Myocyte (in vitro differentiated cells): ENCODE measurements around the gene RRAS. TPM values are rescaled to one million over a fixed set of nuclear protein-coding genes. Genes with fewer than 3 reads are reported as not detected.

Source experiments
- DNase-seq: peaks from one replicate; pipeline ENCODE4 v3.0.0-alpha.2; 2012; ENCODE audit warnings: low read depth
- total RNA-seq: library from RNA; depleted of rRNA; stranded (reverse); fragments of >200 nt; gene quantifications from 2 replicates; pipeline ENCODE4 v1.2.3, GENCODE V29; 2014

RRAS gene
- total RNA-seq, 1 donor from 2014 or later, result 42.1 TPM

GRCh38 chr19:49655570-49656455 lies 15.9 kb upstream of the RRAS start:
- DNase-seq, result no peak

- no peak for DNase-seq
Observed at GRCh38 chr19:49654581-49654980, 14.6 kb upstream of the RRAS start.

GRCh38 chr19:49653466-49653806 lies 13.5 kb upstream of the RRAS start:
- DNase-seq, result peak; percentile 43

DNA sequence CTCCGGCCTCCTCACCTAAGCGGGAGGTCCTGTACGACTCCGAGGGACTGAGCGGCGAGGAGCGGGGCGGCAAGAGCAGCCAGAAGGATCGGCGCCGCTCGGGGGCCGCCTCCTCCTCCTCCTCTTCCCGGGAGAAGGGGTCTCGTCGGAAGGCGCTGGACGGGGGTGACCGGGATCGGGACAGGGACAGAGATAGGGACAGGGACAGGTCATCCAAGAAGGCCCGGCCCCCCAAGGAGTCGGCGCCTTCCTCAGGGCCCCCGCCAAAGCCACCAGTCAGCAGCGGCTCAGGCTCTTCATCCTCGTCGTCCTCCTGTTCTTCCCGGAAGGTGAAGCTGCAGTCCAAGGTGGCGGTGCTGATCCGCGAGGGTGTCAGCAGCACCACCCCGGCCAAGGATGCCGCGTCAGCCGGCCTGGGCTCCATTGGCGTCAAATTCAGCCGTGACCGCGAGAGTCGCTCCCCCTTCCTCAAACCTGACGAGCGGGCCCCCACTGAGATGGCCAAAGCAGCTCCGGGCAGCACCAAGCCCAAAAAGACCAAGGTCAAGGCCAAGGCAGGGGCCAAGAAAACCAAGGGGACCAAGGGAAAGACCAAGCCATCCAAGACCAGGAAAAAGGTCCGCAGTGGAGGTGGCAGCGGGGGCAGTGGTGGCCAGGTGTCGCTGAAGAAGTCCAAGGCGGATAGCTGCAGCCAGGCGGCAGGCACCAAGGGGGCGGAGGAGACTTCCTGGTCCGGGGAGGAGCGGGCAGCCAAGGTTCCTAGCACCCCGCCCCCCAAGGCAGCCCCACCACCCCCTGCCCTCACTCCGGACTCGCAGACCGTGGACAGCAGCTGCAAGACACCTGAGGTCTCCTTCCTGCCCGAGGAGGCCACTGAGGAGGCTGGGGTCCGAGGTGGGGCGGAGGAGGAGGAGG lies 12.9 kb upstream of the RRAS start:
- no peak for DNase-seq

DNA sequence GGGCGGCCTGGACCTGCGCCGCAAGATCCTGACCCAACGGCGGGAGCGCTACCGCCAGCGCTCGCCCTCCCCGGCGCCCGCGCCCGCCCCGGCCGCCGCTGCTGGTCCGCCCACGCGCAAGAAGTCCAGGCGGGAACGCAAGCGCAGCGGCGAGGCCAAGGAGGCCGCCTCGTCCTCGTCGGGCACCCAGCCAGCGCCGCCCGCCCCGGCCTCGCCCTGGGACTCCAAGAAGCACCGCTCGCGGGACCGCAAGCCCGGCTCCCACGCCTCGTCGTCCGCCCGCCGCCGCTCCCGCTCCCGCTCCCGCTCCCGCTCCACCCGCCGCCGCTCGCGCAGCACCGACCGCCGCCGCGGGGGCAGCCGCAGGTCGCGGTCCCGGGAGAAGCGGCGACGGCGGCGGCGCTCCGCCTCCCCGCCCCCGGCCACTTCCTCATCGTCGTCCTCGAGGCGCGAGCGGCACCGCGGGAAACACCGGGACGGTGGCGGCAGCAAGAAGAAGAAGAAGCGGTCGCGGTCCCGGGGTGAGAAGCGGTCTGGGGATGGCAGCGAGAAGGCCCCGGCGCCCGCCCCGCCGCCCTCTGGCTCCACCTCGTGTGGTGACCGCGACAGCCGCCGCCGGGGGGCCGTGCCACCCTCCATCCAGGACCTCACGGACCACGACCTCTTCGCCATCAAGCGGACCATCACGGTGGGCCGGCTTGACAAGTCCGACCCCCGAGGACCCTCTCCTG lies 12.0 kb upstream of the RRAS start:
- no peak for DNase-seq

DNA sequence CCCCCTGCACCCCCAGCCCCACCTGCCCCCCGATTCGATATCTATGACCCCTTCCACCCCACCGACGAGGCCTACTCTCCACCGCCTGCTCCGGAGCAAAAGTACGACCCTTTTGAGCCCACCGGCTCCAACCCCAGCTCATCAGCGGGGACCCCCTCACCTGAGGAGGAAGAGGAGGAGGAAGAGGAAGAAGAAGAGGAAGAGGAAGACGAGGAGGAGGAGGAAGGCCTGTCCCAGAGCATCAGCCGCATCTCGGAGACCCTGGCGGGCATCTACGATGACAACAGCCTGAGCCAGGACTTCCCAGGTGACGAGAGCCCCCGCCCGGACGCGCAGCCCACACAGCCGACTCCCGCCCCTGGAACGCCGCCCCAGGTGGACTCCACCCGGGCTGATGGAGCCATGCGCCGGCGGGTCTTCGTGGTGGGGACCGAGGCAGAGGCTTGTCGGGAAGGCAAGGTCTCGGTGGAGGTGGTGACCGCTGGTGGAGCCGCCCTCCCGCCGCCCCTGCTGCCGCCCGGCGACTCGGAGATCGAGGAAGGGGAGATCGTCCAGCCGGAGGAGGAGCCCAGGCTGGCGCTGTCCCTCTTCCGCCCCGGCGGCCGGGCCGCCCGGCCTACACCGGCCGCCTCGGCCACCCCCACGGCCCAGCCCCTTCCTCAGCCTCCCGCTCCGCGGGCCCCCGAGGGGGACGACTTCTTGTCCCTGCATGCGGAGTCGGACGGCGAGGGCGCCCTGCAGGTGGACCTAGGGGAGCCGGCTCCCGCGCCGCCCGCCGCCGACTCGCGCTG lies 11.3 kb upstream of the RRAS start:
- no peak for DNase-seq

GRCh38 chr19:49646586-49646985 lies 6.6 kb upstream of the RRAS start:
- DNase-seq, result no peak

- no peak for DNase-seq
Observed at GRCh38 chr19:49645995-49646394, 6.1 kb upstream of the RRAS start.

GRCh38 chr19:49645592-49645991 lies 5.6 kb upstream of the RRAS start:
- no peak for DNase-seq

DNA sequence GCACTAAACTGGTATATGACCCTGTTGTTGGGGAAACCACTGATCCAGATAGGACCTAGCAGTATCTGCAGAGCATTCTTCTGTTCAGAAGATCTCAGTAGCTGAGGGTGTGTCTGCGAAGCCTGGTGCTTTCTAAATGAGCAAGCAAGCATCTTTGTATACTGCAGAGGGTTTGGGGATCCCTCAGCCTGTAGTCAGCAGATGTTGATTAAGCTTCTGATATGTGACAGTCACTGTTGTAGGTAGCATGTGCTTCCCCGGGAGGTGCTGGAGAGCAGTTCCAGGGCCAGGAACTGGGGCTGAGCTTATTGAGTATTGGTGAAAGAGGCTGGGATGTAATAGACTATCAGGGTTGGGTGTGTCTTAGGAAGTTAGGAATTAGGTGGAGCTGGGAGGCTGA lies 3.5 kb upstream of the RRAS start:
- no peak for DNase-seq

DNA sequence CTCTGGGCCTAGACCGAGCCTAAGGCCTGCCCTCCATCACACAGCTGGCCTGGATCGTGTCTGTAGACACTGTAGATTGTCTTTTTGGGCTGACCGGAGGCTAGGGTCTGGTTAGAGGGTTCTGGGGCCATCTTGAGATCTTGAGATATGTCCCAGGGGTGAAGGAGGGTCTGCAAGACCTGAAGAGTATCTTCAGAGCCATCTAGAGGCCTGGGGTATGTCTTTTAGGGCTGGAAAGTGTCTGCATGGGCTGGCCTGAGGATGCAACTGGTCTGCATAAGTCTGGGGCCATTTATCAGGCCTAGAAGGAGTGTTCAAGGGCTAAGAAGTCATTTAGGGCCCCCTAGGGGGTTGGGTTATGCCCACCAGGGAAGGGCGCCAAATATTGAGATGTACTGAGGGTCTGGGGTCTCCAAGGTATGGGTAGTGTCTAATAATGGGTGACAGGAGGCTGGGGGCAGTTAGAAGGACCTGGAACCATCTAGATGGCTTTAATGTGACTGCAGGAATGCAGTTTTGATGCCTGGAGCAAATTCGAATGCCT lies 2.6 kb upstream of the RRAS start:
- DNase-seq, result no peak

DNA sequence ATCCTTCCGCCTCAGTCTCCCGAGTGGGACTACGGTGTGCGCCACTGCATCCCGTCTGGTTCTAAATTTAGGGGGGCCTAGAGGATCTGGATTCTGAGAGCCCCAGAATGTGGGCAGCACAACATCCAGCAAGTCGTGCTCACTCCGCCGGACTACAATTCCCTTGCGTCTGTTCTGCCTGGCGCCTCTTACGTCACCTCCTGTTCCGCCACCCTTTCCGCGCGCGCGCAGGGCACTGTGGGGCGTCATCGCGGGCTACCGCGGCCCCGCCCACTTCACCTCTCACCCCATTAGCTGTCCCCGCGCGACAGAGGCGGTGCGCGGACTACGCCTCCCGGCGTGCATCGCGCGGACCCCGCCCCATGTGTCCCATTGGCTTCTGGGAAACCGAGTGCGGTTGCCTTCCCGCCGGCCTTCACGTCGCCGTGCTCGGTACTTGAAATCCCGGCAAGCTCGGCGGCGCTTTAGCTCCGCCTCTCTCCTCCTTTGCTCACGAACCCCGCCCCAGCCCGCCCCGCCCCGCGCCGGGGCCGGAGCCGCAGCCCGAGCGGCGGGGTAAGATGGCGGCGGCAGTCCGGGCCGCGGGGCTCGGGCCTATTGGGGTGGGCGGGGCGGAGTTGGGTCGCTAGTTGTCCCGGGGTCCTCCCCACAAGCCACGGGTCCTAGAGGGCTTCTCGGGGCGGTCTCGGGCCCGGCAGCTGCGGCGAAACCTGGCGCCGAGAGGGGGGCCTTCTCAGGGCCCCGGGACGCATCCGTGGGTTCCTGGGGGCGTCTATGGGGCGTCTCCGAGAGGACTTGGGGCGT lies 1.9 kb upstream of the RRAS start, which contains the start of gene SCAF1:
Gene SCAF1, plus strand, starts transcription at position 522 of the 804 bp plus-strand sequence. CDS start 2,818 bp downstream, outside the sequence.
- DNase-seq, result peak; percentile 99

- DNase-seq, result no peak
Observed at GRCh38 chr19:49639401-49640112, 386 bp downstream of the RRAS start.

DNA sequence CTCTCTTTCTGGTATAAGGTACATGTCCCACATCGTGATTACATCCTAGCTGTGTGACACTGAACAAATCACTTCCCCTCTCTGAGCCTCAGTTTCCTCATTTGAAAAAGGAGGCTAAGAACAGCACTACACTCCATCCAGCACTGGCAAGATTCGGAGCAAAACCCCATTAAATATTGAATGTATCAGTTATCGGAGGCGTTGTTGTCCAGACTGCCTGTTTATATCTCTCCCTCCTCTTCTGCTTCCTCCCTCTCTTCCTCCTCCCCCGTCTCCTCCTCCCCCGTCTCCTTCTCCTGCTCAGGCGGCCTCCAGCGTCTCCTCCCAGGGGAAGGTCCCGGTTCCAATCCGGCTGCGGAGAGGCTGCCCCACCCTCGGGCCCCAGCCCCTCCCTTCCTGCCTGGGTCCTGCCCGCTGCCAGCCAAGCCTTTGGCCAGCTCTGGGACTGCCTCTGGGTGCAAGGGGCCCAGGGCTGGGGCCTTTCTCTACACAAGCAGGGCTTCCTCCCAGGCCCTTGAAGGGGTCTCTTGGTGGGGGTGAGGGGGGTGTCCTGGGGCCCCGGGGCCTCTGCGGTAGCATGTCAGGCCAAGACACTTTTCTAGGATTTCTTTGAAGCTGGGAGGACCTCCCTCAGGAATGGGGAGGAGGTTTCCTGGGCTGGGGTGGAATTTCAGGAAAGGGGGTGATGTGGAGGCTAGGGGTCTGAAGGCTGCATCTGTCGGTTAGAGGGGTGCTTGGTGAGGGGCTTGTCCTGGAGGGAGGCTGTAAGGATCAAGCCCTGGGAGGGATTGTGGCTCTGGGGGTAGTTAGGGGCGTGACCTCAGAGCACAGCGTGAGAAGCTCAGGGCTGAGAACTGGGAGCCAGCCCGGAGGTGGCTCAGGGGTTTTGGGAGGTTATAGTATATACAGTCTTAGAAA lies 1.9 kb downstream of the RRAS start:
- peak; percentile 79 for DNase-seq

GRCh38 chr19:49636233-49636932 lies 3.6 kb downstream of the RRAS start:
- no peak for DNase-seq

DNA sequence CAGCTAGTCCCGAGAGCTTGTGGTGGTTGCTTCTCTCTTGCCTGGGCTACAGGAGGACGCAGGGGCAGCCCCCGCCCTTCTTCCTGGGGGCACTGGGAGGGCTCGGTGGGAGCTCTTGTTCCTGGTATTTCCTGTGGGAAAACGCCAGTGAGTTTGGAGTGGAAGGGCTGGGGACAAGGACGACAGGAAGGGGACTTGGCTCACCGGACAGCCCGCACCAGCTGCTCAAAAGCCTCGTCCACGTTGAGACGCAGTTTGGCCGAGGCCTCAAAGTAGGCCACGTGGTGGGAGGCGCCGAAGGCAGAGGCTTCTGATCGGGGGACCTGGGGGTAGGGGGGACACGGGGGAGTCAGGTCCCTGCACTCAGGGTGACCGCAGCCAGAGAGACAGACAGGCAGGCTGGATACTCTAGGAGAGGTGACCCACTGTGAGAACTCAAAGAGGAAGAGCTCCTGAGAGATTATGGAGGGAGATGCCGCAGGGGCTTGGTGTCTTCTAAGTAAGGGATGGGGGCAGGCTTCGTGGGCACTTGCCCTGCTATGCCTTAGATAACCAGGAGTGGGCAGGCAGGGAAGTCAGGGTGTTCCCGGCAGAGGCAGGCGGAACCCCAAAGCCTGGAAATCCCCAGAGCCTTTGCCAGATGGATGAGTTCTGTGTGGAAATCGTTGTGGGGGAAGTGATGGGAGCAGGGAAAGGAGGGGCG lies 4.3 kb downstream of the RRAS start:
- DNase-seq, result no peak
